ENCODE measurements around the gene CENPV. TPM values are rescaled to one million over a fixed set of nuclear protein-coding genes. Genes with fewer than 3 reads are reported as not detected.
A peak's percentile ranks its signal among the peaks of the same experiment; 100 is the strongest.

CENPV gene
- total and polyA plus RNA-seq, 2 of the 13 experiments (the other 11 are each of a cell fraction or from before 2014, with no cell fraction given), result 193 to 292 TPM

DNA sequence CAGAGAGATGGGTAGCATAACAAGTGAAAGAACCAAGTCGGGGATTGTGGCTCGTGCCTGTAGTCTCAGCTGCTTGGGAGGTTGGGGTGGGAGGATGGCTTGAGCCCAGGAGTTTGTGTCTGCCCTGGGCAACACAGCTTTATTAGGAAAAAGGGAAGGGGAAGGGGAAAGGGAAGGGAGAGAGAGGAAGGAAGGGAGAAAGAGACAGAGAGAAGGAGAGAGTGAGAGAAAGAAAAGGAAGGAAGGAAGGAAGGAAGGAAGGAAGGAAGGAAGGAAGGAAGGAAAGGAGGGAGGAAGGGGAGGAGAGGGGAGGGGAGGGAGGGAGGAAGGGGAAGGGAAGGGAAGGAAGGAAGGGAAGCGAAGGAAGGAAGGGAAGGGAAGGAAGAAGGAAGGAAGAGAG is 33.3 kb downstream of the CENPV start:
- intact Hi-C loops (cut with micrococcal nuclease; ENCODE audit: unreplicated experiment) (no loop called here), in situ Hi-C loops (cut with HindIII; ENCODE audit: extremely low pct_ligation_motif_present, low pct_unique_long_range_greater_than_20kb) (no loop called here)
- Histone ChIP-seq H3K27me3 (ENCODE audit: control insufficient read depth in 1 of 2, insufficient read depth in 2 of 2, low read length in 2 of 2) (no peaks in the 10 kb centered on the region), H4K20me1 (ENCODE audit: insufficient read depth, low read length) (no peaks in the 10 kb centered on the region), H3K4me3 (replicated peaks in 1 of 3; ENCODE audit: insufficient read depth in 1 of 3, low read depth in 2 of 3, low read length in 3 of 3) (no peak overlapping the region), H3K4me2 (ENCODE audit: low read depth, low read length) (no peak overlapping the region), H3K27ac (ENCODE audit: extremely low read length, insufficient read depth, low read length) (no peak overlapping the region), H3K9ac (ENCODE audit: insufficient read depth, low read depth, low read length) (no peak overlapping the region), H3K36me3 (replicated peaks in 1 of 2; ENCODE audit: control insufficient read depth in 1 of 2, insufficient read depth in 2 of 2, low read length in 2 of 2) (peaks cover 3 to 16% of the 10 kb centered on the region in 2 experiments), H2AFZ (ENCODE audit: low read length) (no peak overlapping the region), H3K4me1 (ENCODE audit: insufficient read depth, low read length) (peaks cover 5% of the 10 kb centered on the region), H3K9me3 (ENCODE audit: low read length) (no peaks in the 10 kb centered on the region), H3K79me2 (ENCODE audit: insufficient read depth, low read length) (no peaks in the 10 kb centered on the region)
- DNase-seq (ENCODE audit: low spot score) (no peak), ATAC-seq (no peak), FAIRE-seq (no peak)
- ChIA-PET CTCF (ENCODE audit: low intra/inter-chr PET ratio, low total read pairs) (no interaction called here), POLR2A (interaction anchor here (1.1 kb wide), 1 partner anchor 22 kb away, joined by 3 read pairs; no protein-coding TSS in a partner anchor)
- BruUV-seq (replicated peaks), result no TSS peak
- 93% methylated on average over 3 of the region's 3 CpGs for WGBS (ENCODE audit: low lambda C conversion rate)
- TF ChIP-seq MTA3 (CRISPR knock-in tag; IDR thresholded peaks at IDR 0.05), result no peak
- TF ChIP-seq SP5 (CRISPR knock-in tag; IDR thresholded peaks at IDR 0.05; ENCODE audit: borderline replicate concordance, low read depth), result no peak
- TF ChIP-seq ZNF460 (CRISPR knock-in tag; IDR thresholded peaks at IDR 0.05; ENCODE audit: borderline replicate concordance), result no peak
- no peak for TF ChIP-seq CEBPG (CRISPR knock-in tag; IDR thresholded peaks at IDR 0.05)
- TF ChIP-seq ZNF496 (CRISPR knock-in tag; IDR thresholded peaks at IDR 0.05; ENCODE audit: insufficient replicate concordance), result no peak
- no peak for TF ChIP-seq PAX8 (CRISPR knock-in tag; IDR thresholded peaks at IDR 0.05; ENCODE audit: borderline replicate concordance)
- no peak for TF ChIP-seq TAF1 (CRISPR knock-in tag; IDR thresholded peaks at IDR 0.05)
- TF ChIP-seq ZNF670 (CRISPR knock-in tag; IDR thresholded peaks at IDR 0.05; ENCODE audit: borderline replicate concordance), result no peak
- TF ChIP-seq ZNF766 (CRISPR knock-in tag; IDR thresholded peaks at IDR 0.05; ENCODE audit: borderline replicate concordance), result no peak
- TF ChIP-seq ZNF446 (CRISPR knock-in tag; IDR thresholded peaks at IDR 0.05), result no peak

DNA sequence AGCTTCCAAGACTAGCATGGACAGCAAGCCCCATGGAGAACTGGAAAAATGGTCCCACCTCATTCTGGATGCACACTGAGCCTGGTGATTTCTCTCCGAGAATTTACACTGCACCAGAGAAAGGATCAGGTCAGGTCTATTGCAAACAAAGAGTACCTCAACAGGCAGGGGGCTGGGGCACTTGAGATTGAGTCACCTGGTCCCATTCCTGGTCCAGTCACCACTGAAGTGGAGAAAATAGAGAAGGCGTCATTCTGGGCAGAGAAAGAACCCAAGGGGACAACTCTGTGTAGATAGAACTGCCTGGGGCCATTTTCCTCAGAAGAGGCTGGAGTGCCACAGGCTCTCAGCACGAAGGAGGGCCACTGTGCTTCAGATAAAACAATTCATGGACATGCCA is 38.4 kb downstream of the CENPV start:
- no peak for ATAC-seq
- TF ChIP-seq TCF12 (IDR thresholded peaks at IDR 0.05) (no peak), TCF12 (CRISPR knock-in tag; IDR thresholded peaks at IDR 0.05) (no peak), AGO1 (IDR thresholded peaks at IDR 0.05; ENCODE audit: low read depth, low read length, poor library complexity, severe bottlenecking) (no peak), ZNF251 (CRISPR knock-in tag; IDR thresholded peaks at IDR 0.05) (no peak), MAFG (CRISPR knock-in tag; IDR thresholded peaks at IDR 0.05) (no peak), ZBTB38 (CRISPR knock-in tag; IDR thresholded peaks at IDR 0.05) (no peak), ATM (IDR thresholded peaks at IDR 0.05; ENCODE audit: borderline replicate concordance) (no peak), IRX3 (CRISPR knock-in tag; IDR thresholded peaks at IDR 0.05; ENCODE audit: borderline replicate concordance, low read depth) (no peak), ZNF569 (CRISPR knock-in tag; IDR thresholded peaks at IDR 0.05; ENCODE audit: borderline replicate concordance) (no peak)

More for the DNA sequence above, 38.4 kb downstream of the CENPV start:
- DNase-seq (ENCODE audit: low spot score), result no peak
- ChIA-PET POLR2A (interaction anchor here (2.4 to 5.2 kb wide), 4 partner anchors 11 to 30 kb away, joined by 9 to 100 read pairs (median 50); no protein-coding TSS in a partner anchor), CTCF (ENCODE audit: low intra/inter-chr PET ratio, low total read pairs) (no interaction called here)
- Histone ChIP-seq H4K20me1 (ENCODE audit: insufficient read depth, low read length) (no peaks in the 10 kb centered on the region), H3K4me3 (replicated peaks in 1 of 3; ENCODE audit: insufficient read depth in 1 of 3, low read depth in 2 of 3, low read length in 3 of 3) (no peak overlapping the region), H3K9ac (ENCODE audit: insufficient read depth, low read depth, low read length) (no peak overlapping the region), H3K27ac (ENCODE audit: extremely low read length, insufficient read depth, low read length) (peak overlapping the region; percentile 97), H3K27me3 (ENCODE audit: control insufficient read depth in 1 of 2, insufficient read depth in 2 of 2, low read length in 2 of 2) (no peaks in the 10 kb centered on the region), H3K79me2 (ENCODE audit: insufficient read depth, low read length) (no peaks in the 10 kb centered on the region), H2AFZ (ENCODE audit: low read length) (no peak overlapping the region), H3K4me1 (ENCODE audit: insufficient read depth, low read length) (peaks cover 45% of the 10 kb centered on the region), H3K4me2 (ENCODE audit: low read depth, low read length) (no peak overlapping the region), H3K9me3 (ENCODE audit: low read length) (no peaks in the 10 kb centered on the region), H3K36me3 (replicated peaks in 1 of 2; ENCODE audit: control insufficient read depth in 1 of 2, insufficient read depth in 2 of 2, low read length in 2 of 2) (peaks cover 3 to 11% of the 10 kb centered on the region in 2 experiments; a peak in 3 of 5 replicates)
- intact Hi-C loops (cut with micrococcal nuclease; ENCODE audit: unreplicated experiment), result loop anchor here (5.0 kb wide), 1 partner anchor 37 kb away; the partner anchor contains the start of gene CENPV
- 94% methylated on average over 3 of the region's 3 CpGs for WGBS (ENCODE audit: low lambda C conversion rate)
- FAIRE-seq, result no peak
- no TSS peak for BruUV-seq (replicated peaks)
- in situ Hi-C loops (cut with HindIII; ENCODE audit: extremely low pct_ligation_motif_present, low pct_unique_long_range_greater_than_20kb), result no loop called here

All from HepG2 (cell line).